GM21825 (cell line): ENCODE results near the gene METTL5.
"Not testable (repeated sequence)": the region's sequence is repeated elsewhere in the genome, so short reads cannot be mapped to it uniquely, and the experiment has no call there.

Source experiments
- ATAC-seq: cut with Tn5 transposase; IDR thresholded peaks from one replicate; pipeline ENCODE4 v1.9.1; 2021; ENCODE audit warnings: mild to moderate bottlenecking, moderate library complexity; ENCODE audit not compliant: unreplicated experiment

METTL5 gene

DNA sequence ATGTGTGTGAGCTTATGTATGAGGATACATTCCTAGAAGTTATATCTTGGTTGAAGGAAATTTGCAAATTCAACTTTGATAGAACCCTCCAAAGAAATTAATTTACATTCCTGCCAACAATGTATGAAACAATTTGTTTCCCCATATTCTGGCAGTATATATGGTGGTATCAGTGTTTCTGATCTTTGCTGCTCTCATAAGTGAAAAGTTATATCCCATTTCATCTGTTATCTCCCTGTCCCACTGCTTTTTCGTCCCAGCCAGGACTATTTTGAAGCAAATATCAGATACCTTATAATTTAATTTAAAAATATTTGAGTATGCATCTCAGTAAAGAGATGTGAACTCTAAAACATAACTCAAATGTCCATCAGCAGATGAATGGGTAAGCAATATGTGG lies 9.7 kb upstream of the METTL5 start:
- ATAC-seq: no peak

DNA sequence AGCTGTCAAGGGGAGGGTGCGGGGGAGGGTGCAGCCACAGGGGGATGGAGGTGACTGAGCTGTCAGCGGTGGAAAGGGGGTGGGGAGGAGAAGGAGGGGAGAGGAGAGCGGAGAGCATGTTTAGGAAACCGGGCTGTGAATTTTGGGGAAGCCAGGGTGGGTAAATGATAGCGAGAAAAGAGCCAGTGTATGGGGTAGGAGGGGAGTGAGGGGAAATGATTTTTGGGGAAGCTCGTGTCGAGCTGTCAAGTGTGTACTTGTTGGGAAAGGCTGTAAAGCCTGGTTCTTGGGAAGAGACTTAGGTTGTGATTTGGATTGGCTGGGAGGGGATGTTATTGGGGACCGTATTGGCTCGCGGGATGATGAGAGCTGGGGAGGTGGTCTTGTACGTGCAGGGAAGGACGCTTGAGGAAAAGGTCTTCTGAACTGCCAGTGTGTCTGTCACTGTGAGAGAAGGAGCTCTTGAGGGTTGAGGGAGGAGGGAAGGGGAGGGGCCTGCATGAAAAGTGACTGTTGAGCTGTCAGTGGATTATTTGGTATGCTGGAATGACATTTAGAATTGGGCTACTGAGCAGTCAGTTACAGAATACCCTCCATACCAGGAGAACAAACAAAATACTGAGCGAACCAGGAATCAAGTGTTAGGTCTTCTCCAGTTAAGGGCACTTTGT lies 3.6 kb upstream of the METTL5 start:
- ATAC-seq: peak; percentile 26

DNA sequence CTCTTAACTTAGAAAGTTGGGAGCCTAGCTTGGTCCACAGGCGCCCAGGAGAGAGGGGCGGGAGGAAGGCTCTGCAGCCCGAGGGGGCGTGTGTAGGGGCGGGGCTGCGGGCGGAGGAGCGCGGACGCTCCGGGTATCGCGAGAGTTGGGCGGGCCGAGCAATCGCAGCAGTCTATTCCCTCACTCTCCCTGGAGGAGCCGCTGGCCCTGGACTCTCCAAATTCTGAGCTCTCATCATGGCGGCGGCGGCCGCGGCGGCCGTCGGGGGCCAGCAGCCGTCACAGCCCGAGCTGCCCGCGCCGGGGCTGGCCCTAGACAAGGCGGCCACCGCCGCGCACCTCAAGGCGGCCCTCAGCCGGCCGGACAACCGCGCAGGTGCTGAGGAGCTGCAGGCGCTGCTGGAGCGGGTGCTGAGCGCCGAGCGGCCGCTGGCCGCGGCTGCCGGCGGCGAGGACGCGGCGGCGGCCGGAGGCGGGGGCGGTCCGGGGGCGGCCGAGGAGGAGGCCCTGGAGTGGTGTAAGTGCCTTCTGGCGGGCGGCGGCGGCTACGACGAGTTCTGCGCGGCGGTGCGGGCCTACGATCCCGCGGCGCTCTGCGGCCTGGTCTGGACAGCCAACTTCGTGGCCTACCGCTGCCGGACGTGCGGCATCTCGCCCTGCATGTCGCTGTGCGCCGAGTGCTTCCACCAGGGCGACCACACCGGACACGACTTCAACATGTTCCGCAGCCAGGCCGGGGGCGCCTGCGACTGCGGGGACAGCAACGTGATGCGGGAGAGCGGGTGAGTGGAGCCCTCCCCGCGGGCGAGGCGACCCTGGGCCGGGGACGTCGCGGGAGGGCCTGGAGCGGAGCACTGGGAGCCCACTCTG lies 2.8 kb upstream of the METTL5 start, which contains the start of gene UBR3:
Gene UBR3 (plus strand): TSS at position 183 of the 869 bp plus-strand sequence. CDS start 54 bp downstream, at position 237.
- ATAC-seq: peak; percentile 84

DNA sequence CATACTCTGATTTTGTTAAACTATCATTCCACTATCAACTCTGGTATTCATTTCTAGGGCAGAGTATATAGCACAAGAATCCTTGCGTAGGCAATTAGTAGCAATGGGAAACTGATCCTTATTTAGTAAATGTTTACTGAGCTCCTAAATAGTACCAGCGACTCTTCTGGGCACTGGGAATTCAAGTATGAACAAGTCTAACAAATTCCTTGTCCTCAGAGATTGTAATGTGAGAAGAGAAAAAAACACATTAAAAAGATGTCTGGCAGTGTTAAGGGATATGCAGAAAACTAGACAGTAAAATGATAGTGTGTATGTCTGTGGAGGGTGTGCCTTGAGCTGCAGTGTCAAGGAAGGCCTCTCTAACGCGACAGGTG lies 721 bp downstream of the METTL5 start:
- no peak for ATAC-seq

DNA sequence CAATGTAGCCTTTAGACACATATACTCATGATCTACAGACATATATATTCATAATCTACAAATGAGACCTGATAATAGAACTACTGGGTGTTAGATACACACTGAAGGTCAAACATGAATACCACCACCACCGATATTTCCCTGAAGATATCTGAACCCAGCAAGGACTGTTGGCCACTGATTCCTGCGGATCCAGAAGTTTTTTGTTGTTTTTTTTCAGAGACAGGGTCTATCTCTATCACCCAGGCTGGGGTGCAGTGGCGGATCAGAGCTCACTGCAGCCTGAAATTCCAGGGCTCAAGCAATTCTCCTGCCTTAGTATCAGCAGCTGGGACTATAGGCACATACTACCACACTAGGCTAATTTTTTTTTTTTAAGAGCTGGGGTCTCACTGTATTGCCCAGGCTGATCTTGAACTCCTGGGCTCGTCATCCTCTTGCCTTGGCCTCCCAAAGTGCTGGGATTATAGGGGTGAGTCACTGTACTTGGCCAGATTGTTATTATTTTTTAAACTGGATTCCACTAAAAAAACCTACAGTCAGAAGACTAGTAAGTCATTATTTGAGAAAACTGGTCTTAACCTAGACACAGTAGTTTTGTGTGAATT lies 1.8 kb downstream of the METTL5 start:
- ATAC-seq: no peak

DNA sequence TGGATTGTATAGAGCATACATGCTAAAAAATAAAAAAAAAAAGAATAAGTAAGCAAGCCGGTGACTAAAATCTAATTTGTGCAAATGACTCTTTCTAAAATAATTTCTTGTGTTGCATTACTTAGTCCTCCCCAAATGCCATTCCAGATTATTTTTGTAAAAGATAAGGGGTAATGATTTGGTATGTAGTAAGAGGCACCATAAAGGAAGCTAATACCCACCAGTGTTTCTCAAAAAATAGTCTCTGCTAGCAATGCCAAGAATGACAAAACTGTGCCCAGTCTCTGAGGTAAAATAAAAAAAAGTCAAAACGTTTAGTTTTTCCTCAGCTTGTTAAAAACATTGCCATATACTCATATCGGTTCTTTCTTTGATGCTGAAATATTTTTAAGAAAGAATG lies 2.7 kb downstream of the METTL5 start:
- ATAC-seq: no peak

DNA sequence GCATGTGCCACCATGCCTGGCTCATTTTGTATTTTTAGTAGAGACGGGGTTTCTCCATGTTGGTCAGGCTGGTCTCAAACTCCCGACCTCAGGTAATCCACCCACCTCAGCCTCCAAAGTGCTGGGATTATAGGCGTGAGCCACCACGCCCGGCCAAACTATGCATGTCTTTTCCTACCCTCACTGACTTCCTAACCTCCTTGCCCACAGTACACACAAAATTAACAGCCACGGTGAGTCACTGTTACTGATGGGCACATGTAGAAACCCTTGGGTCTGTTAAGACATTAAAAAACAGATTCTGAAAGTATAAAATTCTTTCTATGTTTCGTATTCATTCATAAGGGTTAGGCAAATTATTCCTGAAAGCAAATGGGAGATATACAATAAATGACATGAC lies 4.6 kb downstream of the METTL5 start:
- not testable (repeated sequence) for ATAC-seq

DNA sequence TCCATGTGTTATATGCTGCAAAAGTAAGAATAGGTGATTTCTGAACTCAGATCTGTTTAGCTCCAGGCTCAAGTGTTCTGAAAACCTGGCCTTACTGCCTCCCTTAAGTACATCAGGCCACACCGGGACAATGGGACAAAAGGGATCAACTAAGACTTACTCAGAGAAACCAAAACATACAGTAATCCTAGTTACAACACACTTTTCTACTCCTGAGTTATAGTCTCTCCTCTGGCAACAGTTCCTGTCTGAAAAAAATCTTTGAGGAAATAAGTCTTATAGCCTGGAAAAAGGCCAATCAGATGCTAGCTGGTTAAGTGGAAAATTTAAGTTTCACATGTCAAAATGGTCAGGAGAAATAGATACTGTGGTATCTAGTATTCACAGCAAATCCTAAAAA lies 5.6 kb downstream of the METTL5 start:
- no peak for ATAC-seq

DNA sequence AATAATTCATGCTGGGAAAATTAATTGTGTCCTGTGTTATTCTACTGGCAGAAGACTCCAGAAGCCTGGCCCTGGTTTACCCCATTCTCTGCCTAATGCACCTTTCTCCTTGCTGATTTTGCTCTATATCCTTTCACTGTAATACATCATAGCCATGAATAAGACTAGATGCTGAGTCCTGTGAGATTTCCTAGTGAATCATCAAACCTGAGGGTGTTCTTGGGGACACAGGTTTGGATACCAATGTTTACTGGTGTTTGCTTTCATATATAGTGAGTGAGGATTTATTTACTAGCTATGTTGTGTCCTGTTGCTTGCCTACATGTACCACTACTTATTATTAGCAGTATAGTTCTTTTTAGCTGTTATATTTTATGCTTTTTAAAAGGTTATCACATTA lies 6.5 kb downstream of the METTL5 start:
- ATAC-seq: no peak

DNA sequence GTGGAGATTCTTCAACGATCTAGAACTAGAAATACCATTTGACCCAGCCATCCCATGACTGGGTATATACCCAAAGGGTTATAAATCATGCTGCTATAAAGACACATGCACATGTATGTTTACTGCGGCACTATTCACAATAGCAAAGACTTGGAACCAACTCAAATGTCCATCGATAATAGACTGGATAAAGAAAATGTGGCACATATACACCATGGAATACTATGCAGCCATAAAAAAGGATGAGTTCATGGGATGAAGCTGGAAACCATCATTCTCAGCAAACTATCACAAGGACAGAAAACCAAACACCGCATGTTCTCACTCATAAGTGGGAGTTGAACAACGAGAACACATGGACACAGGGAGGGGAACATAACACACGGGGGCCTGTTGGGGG lies 7.3 kb downstream of the METTL5 start:
- ATAC-seq: not testable (repeated sequence)

DNA sequence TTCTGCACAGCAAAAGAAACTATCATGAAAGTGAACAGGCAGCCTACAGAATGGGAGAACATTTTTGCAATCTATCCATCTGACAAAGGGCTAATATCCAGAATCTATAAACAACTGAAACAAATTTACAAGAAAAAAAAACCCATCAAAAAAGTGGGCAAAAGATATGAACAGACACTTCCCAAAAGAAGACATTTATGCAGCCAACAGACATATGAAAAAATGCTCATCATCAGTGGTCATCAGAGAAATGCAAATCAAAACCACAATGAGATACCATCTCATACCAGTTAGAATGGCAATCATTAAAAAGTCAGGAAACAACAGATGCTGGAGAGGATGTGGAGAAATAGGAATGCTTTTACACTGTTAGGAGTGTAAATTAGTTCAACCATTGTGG lies 7.7 kb downstream of the METTL5 start:
- not testable (repeated sequence) for ATAC-seq

DNA sequence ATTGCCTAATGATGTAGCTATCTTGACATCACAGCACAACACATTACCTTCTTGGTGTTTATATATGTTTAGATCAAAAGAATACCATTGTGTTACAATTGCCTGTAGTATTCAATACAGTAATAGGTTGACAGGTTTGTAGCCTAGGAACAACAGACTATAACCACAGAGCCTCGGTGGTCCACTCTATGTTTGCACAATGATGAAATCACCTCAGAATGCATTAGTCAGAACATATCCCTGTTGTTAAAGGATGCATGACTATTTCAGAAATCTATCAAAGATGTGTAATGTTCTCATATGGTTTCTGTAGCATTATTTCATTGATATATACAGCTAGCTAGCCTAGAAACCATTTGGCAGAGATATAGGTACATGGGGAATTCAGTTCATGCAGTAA lies 8.9 kb downstream of the METTL5 start:
- ATAC-seq: no peak

DNA sequence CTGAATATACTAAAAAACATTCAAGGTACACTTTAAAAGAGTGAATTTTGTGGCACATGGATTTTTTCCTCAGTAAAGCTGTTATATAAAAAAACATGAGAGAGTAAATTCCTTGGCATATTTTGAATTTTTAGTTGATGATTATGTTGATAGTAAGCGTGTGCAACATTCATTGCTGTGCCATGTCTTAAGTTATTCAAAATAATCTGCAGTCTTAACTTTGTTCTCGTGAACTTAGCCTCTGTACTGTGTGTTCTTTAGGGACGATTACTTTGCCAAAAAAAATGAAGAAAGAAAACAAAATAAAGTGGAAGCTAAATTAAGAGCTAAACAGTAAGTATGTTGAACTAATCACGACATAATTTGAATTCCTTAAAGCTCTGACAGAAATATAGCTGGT lies 16.5 kb downstream of the METTL5 start:
- ATAC-seq: no peak

DNA sequence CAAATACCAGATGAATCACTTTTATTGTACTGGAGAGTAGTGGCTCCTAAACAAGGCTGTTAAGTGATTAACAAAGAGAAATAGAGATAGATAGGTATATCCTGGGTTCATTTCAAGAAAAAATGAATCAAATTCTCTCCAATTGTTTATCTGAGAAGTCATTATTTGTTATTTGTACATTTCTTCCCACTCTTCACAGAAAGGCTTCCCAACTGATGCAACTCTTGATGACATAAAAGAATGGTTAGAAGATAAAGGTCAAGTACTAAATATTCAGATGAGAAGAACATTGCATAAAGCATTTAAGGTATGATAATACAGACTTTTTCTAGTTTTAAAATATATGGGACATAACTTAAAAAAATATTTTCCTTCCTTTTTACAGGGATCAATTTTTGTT lies 18.1 kb downstream of the METTL5 start:
- ATAC-seq: no peak

DNA sequence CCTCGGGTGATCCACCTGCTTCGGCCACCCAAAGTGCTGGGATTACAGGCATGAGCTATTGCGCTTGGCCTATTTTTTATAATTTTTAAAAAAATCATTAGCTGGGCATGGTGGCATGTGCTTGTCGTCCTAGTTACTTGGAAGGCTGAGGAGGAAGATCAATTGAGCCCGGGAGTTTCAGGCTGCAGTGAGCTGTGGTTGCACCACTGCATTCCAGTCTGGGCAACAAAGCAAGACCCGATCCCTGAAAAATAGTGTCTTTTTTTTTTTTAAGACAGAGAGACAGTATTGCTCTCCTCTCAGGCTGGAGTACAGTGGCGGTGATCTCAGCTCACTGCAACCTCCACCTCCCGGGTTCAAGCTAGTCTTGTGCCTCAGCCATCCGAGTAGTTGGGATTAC lies 21.2 kb downstream of the METTL5 start:
- ATAC-seq: no peak

DNA sequence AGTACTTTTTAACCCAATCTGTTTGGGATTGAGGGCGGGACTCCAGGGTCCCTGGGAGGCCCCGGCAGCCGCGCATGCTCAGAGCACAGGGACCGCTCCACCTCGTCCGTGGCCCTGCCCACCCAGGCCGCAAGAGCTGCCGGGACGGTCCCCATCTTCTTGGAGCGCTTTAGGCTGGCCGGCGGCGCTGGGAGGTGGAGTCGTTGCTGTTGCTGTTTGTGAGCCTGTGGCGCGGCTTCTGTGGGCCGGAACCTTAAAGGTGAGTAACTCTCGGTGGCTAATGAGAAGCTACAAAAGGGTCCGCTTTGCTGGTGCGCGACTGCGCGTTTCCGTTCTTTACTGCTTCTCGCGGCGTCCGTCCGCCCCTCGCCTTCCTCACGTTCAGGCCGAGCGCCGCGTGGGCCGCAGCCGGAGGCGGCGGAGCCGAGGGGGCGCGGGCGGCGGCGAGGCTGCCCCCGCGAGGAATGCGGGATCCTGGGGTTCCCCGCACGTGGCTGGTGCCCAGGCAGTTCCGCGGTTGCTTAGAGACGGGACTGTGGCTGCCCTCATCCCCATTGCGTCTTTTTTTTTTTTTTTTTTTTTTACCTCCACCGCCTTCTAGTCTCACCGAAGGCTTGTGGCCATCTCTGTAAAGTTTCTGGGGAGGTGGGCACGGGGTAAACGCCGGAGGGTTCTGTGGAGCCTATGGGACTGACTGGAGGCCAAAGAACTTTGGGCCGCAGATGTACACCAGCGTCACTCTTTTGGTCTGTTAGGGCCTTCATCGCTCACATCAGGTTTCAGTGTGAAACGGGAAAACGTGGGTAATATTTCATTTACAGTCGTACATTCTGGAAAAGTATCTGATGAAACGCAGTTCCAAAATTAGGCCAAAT lies 25.8 kb downstream of the METTL5 start, which contains the start of gene SSB:
Gene SSB (plus strand): TSS at position 154 of the 875 bp plus-strand sequence. CDS start 2,090 bp downstream, outside the sequence.
- peak; percentile 97 for ATAC-seq

DNA sequence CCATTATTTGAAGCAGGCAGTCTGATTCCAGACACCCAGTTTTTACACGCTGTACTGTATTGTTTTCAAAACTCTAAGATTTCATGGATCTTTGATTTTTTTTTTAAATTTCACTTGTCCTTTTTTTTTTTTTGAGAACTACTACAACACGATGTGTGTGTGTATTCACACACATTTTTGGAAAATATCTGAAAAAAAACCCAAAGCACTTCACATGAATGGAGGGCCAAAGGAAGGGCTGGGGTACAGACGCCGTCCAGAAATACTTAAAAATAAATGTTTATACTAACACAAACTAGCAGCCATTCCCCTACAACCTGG lies 26.3 kb downstream of the METTL5 start:
- no peak for ATAC-seq

DNA sequence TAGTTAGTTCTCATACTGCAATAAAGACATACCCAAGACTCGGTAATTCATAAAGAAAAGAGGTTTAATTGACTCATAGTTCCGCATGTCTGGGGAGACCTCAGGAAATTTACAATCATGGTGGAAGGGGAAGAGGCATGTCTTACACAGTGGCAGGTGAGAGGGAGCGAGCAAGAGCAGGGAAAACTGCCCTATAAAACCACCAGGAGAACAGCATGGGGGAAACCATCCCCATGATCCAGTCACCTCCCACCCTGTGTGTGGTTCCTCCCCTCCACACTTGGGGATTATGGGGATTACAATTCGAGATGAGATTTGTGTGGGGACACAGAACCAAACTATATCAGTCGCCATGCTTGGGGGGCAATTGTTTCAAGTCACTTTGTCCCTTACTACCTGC lies 27.1 kb downstream of the METTL5 start:
- no peak for ATAC-seq

DNA sequence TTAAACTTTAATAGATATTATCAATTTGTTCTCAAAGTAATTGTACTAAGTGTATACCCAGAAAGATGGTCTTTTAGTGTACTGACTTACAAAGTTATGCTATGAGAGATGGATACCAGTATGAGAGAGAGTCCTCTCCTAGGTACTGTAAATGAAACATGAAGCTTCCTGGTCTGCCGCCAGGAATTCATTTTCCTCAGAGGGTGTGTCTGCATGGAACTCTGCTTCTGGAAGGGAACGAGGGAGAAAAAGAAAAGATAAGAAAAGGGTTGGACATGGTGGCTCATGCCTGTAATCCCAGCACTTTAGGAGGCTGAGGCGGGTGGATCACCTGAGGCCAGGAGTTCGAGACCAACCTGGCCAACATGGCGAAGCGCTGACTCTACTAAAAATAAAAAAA lies 28.3 kb downstream of the METTL5 start:
- ATAC-seq: no peak

DNA sequence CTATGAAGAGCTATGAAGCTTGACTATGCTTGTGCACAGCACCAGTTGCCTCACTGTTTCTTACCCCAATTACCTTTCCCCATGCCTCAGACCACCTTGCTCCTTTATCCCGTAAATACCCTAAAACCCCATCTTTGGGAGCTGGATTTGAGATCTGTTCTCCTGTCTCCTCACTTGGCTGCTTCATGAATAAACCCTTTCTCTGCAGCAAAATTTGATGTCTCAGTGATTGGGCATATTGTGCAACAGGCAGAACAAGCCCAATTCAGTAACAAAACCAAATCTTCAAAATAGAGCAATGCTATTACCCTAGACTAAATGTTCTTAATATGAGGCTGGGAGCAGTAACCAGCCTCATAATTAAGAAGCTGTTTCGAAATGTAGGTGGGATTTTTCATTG lies 29.5 kb downstream of the METTL5 start:
- ATAC-seq: no peak

DNA sequence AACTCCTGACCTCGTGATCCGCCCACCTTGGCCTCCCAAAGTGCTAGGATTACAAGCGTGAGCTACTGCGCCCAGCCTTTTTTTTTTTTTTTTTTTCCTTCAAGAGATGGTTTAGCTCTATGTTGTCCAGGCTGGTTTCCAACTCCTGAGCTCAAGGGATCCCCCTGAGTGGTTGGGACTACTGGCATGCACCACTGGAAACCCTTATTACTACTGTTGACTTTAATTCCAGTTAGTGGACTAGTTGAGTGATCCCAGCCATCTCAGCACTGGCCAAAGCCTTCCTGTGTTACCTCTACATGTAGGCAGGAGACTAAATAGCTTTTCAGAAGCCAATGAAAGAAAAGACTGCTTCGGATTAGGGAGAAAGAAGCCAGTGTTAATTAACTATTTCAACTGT lies 34.1 kb downstream of the METTL5 start:
- no peak for ATAC-seq
